ENCODE measurements around the gene NRBF2.

- TF ChIP-seq EZH2 (IDR thresholded peaks at IDR 0.05; ENCODE audit: borderline replicate concordance, low read depth, low read length, severe bottlenecking) (no peak), CTCF (IDR thresholded peaks at IDR 0.05; ENCODE audit: borderline replicate concordance, extremely low read depth, low read length, poor library complexity, severe bottlenecking) (no peak)
Observed at GRCh38 chr10:63146503-63146902, 13.4 kb downstream of the NRBF2 start.
